ENCODE data around the gene CHST7.
A peak's percentile ranks its signal among the peaks of the same experiment; 100 is the strongest.
"Not testable (repeated sequence)": the region's sequence is repeated elsewhere in the genome, so short reads cannot be mapped to it uniquely, and the experiment has no call there.

Gene CHST7, protein sequence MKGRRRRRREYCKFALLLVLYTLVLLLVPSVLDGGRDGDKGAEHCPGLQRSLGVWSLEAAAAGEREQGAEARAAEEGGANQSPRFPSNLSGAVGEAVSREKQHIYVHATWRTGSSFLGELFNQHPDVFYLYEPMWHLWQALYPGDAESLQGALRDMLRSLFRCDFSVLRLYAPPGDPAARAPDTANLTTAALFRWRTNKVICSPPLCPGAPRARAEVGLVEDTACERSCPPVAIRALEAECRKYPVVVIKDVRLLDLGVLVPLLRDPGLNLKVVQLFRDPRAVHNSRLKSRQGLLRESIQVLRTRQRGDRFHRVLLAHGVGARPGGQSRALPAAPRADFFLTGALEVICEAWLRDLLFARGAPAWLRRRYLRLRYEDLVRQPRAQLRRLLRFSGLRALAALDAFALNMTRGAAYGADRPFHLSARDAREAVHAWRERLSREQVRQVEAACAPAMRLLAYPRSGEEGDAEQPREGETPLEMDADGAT

DNA sequence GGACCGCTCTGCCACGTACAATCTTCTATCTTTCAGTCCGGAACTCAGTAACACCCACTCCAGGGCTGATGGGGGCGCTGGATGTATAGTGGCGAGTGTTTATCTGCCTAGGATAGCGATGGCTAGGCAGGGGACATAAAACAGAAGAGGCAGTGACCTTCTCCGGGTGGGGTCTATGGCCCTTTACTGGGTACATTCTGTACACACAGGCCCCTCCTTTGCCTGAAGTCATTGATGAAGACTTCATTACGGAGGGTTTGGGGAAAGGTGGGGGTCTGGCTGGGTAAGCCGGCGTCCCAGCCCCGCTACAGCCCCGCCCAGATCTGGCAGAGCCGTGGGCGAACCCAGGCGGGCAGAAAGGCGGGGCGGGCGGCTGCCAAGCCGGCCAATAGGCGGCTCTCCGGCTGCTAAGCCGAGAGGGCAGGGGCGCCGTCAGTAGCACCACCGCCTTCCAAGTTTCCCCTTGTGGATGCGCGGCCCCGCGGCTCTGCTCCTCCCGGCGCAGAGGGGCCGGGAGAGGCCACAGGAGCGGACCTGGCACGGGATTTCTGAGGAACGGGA is at the start of gene CHST7:
TSS of gene CHST7 (plus strand) at position 435 of the 561 bp plus-strand sequence. CDS start 167 bp downstream, outside the sequence.
- DNase-seq (ENCODE audit: low read depth), result no peak

GRCh38 chrX:46528640-46529039 is 44.9 kb upstream of the CHST7 start:
- not testable (repeated sequence) for DNase-seq (ENCODE audit: low read depth)

- DNase-seq (ENCODE audit: low read depth), result not testable (repeated sequence)
Measured at GRCh38 chrX:46529740-46530403, 43.7 kb upstream of the CHST7 start.

DNA sequence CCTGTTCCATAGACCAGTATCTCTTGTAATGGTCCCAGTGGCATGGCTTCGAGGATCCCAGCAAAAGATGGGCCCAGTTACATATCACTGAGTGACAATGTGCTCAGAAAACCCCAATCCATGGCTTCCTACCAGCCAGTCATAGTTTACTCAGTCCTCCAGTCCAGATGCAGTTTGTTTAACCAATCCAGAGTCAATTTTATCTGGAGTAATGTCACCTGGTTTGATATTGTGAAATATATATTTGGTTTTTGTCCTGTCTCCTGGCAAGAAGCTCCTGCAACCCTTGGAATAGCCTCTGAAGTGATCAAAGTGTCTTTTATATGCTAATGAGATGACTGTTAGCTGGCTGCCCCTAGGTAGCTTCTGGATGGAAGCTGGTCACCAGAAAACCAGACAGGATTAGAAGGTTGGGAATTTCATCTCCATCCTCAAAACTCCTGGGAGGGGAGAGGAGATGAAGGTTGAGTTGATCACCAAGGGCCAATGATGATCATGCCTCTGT is 43.1 kb upstream of the CHST7 start:
- DNase-seq (ENCODE audit: low read depth), result not testable (repeated sequence)

DNA sequence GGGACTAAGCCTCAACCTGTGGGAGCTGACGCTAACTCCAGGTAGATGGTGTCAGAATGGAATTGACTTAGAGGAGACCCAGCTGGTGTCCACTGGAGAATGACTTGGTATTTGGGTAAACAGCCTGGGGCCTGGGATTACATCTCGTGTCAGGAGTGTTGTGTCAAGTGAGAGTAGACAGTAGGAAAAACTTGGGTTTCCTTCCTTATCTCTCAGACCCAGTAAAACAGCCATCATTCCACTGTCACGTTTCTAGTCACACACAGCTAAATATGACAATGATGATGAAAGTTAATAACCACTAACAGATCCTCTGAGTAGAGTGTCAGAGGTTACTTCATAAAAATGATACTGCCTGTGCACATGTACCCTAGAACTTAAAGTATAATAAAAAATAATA is 42.1 kb upstream of the CHST7 start:
- no peak for DNase-seq (ENCODE audit: low read depth)

GRCh38 chrX:46543441-46543840 is 30.1 kb upstream of the CHST7 start:
- DNase-seq (ENCODE audit: low read depth), result no peak

GRCh38 chrX:46544527-46544926 is 29.0 kb upstream of the CHST7 start:
- DNase-seq (ENCODE audit: low read depth), result not testable (repeated sequence)

GRCh38 chrX:46545111-46546005 is 28.2 kb upstream of the CHST7 start, which contains the start of gene ZNF674:
Gene ZNF674 (minus strand): TSS chrX:46545421. CDS start chrX:46542087, 3,334 bp downstream.
- DNase-seq (ENCODE audit: low read depth), result peak; percentile 50

- DNase-seq (ENCODE audit: low read depth), result peak; percentile 41
Measured at GRCh38 chrX:46547857-46548256, 25.7 kb upstream of the CHST7 start.

DNA sequence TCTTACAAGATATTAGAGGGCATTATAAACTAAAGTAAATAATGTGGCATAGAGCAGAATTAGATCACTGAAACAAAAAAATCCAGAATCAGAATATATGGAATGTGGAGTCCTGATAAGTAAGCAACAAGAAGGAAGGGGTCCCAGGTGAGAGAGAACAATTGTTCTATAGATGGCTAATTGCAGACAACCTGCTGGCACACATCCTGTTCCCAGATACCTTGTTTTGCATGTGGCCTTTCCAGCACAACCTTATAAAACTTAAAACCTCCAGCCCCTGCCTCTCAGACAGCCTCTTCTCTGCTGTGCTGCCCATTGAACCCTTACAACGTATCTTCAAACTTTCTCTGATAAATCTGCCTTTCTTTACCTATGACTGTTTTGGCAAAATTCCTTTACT is 23.7 kb upstream of the CHST7 start:
- DNase-seq (ENCODE audit: low read depth), result no peak

DNA sequence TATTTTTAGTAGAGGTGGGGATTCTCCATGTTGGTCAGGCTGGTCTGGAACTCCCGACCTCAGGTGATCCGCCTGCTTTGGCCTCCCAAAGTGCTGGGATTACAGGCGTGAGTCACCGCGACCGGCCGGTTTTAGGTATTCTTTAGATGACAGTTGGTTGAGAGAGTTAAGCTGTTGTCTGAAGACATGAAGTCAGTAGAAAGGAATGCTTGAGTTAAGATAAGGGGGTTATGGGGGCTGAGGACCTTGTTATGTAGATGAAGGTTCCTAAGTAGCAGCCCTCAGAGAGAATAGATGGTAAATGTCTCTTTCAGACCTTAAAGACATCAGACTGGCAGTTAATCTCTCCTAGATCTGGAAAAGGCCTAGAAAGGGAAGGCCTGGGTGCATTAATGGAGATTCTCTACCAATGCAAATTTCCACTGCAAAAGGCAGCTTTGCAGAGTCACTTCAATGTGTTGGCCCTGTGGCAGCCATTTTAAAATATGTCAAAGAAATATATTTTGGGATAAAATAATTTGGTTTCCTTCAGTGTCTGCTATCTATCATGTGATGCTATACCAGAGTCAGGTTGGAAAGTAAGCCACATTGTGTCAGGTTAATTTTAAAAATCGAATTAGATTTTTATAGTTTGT is 22.0 kb upstream of the CHST7 start:
- no peak for DNase-seq (ENCODE audit: low read depth)

DNA sequence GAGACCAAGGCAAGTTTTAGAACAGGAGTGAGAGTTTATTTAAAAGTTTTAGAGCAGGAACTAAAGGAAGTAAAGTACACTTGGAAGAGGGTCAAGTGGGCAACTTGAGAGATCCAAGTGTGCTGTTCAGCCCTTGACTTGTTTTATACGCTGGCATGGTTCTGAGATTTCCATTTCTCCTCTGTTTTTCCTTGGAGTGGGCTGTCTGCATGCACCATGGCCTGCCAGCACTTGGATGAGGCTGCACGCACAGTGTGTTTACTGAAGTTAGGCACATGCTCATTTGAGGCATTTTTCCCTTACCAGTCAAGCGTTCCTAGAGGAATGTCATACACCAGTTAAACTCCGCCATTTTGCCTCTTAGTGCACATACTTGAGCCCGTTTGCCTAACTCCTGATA is 19.6 kb upstream of the CHST7 start:
- DNase-seq (ENCODE audit: low read depth), result no peak

- DNase-seq (ENCODE audit: low read depth), result no peak
Measured at GRCh38 chrX:46554942-46555341, 18.6 kb upstream of the CHST7 start.

- DNase-seq (ENCODE audit: low read depth), result no peak
Measured at GRCh38 chrX:46559062-46559461, 14.5 kb upstream of the CHST7 start.

GRCh38 chrX:46561824-46562657 is 11.5 kb upstream of the CHST7 start:
- no peak for DNase-seq (ENCODE audit: low read depth)

DNA sequence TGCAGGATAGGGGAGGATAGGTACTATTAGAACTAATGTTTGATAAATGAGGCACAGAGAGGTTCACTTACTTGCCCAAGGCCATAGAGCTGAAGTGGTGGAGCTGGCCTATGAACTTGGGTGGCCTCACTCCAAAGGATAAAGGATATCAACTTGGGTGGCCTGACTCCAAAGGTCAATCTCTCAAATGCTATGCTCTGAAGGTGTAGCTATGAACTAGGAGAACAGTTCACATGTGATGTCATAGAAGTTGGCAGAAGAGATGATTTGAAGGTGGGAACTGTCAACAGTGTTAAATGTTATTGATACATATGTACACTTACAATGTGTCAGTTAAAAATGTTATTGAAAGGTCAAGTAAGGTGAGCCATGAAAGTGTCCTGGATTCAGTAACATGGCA is 6.2 kb upstream of the CHST7 start:
- no peak for DNase-seq (ENCODE audit: low read depth)

GRCh38 chrX:46569621-46570020 is 3.9 kb upstream of the CHST7 start:
- DNase-seq (ENCODE audit: low read depth), result no peak

DNA sequence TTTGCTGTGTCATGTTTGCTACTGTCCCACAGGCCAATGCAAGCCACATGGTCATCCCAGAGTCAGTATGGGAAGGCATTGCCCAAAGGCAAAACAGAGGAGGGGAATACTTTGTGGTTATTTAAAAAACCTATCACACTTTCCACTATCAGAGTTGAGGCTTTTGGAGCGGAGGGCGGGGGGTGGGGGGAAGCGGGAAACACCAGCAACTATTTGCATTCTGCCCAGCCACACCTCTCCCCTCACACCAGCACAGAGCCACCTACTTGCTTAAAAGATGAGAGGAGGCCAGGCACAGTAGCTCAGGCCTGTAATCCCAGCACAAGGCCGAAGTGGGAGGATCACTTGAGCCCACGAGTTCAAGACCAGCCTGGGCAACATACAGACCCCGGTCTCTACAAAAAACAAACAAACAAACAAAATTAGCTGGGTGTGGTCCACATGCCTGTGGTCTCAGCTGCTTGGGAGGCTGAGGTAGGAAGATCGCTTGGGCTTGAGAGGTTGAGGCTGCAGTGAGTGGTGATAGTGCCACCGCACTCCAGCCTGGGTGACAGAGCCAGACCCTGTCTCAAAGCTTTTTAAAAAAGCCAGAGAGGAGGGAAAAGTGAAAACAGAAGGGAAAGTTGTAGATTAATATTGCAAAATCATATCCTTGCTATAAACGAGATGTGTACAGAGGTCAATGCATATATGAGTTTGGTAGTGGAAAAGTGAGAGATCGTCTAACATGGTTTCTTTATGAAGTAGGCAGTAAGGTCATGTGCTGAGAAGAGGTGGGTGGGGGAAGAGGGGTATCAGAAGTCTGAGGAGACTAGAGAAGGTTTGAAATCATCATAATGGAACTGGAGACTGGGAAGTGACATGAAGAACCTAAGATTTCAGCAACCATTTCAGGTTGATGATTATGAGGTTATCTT is 1.9 kb upstream of the CHST7 start:
- DNase-seq (ENCODE audit: low read depth), result no peak

- DNase-seq (ENCODE audit: low read depth), result no peak
Measured at GRCh38 chrX:46572340-46572936, 1.1 kb upstream of the CHST7 start.
